ENCODE data around the gene STARD7.

DNA sequence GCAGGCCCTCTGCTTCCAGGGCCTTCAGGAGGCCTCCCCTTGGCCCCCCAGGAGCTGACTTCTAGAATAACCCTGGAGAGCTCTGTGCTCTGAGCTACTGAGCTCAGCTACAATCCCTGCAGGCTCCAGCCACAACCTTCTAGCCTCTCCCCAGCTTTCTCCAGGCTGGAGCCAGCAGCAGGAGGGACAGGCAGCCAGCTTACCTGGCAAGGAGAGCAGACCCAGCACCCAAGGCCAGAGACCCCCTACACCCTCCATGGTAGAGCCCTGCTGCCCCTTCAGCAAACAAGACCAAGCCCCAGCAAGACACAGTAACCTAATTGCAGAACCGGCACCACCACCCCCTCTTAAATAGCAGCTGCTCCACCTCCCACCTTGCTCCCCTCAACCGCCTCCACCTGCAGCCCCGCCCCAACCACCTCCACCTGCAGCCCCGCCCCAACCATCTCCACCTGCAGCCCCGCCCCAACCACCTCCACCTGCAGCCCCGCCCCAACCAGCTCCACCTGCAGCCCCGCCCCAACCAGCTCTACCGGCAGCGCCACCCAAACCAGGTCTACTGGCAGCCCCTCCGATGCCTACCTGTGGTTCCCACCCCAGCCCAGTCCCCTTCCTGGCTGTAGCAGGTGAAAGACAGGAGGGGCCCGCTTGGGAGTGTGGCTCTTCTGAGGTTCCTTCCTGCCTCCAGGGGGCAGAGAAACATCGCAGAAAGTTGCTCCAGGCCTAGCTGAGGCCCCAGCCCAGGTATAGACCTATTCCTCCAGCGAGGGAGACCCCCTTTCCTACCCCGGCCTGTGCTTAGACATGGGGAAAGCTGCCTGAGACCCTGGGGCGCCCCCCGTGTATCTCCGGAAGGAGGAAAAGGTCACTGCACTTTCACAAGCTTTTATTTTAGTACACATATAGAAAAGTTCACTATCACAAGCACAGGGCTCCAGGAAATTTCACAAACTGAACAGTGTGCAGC is 70.2 kb downstream of the STARD7 start, which contains the start of gene ASTL:
- TF ChIP-seq HDGF (IDR thresholded peaks at IDR 0.05) (no peak), SP1 (CRISPR knock-in tag; IDR thresholded peaks at IDR 0.05) (no peak), ZNF146 (CRISPR knock-in tag; IDR thresholded peaks at IDR 0.05; ENCODE audit: unreplicated experiment) (no peak), ZBTB1 (CRISPR knock-in tag; IDR thresholded peaks at IDR 0.05; ENCODE audit: borderline replicate concordance, low read depth) (no peak), ZNF263 (CRISPR knock-in tag; IDR thresholded peaks at IDR 0.05; ENCODE audit: borderline replicate concordance) (no peak)
- TF ChIP-seq, protein P1, sequence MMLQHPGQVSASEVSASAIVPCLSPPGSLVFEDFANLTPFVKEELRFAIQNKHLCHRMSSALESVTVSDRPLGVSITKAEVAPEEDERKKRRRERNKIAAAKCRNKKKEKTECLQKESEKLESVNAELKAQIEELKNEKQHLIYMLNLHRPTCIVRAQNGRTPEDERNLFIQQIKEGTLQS (IDR thresholded peaks at IDR 0.05): no peak
- TF ChIP-seq, protein P1 (CRISPR knock-in tag; conservative IDR thresholded peaks at IDR 0.05): no peak

Data from K562 (cell line).